Measurements from ENCODE around the gene HSPB6.

The HSPB6 gene

DNA sequence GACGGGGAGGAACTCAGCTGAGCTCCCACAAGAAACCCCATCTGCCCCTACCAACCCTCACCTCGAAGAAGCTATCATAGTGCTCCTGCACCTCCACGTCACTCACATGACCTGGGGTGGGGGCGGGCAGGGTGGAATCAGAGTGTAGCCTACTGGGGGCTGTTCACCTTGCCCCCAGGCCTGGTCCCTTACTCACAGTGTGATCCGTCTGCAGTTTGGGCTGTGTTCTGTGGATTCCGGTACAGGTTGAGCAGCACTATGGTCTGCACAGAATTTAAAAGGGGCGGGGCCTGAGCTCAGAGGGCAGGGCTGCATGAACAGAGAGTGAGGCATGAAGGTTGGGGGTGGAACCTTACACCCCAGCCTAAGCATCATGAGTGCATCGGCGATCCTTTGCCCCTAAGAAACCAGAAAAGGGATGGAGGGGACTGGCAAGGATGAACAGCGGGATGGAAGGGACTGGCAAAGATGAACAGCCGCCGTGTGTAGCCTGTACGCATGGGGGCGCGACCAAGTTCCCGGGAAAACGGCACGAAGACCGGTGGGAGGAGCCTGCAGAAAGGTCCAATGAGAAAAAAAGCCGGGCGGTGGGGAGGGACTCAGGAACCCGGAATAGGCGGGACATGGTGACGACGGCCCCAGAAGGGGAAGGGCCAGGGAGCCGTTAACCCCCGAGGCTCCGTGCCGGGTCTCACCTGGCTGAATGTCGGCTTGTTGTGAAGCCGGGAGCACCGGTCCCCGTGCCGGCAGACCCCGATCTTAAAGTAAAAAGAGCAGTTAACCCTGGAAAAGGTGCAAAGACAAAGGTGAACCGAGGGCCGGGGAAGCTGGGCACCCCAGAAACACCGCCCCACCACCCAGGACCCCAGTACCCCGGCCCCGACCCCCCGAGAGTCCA is 12.2 kb downstream of the HSPB6 start:
- peak; percentile 90 for DNase-seq

DNA sequence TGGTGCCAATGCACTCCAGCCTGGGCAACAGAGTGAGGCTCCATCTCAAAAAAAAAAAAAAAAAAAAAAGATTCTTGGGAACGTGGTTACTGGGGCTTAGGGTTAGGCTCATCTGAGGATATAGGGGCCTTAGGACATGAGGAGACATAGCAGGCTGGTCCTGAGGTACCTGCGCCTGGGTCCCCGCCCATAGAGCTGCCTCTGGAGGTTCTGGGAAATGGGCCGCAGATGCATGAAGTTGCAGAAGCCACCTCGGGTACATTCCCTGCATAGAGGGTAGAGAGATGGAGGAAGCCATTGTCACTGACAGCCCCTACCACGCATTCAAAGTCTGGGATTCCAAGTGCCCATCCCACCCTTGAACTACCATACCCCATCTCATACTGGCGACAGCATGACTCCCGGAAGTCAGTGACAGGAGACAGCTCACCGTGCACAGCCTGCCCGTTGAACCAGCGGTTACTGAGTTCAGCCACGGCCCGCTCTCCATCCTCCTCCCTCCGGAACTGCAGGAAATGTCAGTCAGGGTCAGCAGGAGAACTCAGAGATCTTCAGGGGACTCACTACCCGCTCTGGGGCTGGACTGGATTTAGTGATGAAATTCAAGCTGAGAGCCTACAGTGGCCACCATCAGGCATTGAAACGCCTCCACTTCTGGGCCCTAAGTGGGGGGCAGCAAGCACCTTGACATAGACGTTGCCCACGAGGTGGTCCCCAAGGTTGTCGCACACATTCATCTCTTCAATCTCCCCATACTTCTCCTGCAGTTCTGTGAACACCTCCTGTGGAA is 13.0 kb downstream of the HSPB6 start:
- DNase-seq: no peak

GRCh38 chr19:35742121-35742724 is 14.6 kb downstream of the HSPB6 start, which contains the start of gene IGFLR1:
IGFLR1 (minus strand) TSS chr19:35742452; CDS start chr19:35741180, 1,272 bp downstream.
- DNase-seq: no peak

GRCh38 chr19:35741203-35741515 is 15.7 kb downstream of the HSPB6 start:
- DNase-seq: no peak

GRCh38 chr19:35740423-35741202 is 16.2 kb downstream of the HSPB6 start:
- peak; percentile 92 for DNase-seq

GRCh38 chr19:35740108-35740422 is 16.8 kb downstream of the HSPB6 start:
- DNase-seq: no peak

DNA sequence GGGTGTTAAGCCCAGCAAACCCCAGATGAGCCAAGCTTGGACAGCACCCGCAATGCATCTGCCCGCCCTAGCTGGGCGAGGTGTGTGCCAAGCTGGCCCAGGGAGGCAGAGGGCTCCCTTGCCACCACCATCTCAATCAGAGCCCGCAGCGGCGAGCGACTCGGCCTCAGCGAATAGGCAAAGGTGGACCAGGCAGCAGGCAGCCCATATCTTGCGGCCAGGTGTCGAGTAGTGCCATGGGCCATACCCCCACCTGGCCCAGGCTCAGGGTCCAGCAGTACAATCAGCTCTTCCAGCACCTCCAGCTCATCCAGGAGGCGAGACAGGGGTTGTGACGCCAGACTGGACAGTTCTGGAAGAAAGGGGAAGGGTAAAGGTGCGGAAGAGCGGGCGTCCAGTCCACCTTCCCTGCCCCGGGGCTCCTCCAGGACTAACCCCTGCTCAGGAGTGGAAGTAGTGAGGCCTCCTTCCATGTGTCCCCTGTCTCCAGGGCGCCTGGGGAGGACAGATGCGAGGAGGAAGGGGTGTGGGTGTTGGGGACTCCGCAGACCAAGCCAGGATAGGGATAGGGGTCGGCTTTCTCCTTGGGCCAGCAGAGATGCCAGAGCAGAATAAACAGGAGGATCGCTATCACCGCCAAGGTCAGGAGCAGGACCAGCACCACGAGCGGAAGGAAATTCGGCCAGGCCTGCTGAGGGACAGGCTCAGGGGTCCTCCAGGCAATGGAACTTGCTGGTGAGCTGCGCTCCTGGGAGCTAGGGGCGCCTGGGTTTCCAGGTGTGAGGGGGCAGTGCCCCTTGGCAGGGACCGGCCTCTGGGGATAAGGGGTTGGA is 17.3 kb downstream of the HSPB6 start:
- DNase-seq: no peak

GRCh38 chr19:35738887-35739229 is 18.0 kb downstream of the HSPB6 start:
- DNase-seq: no peak

DNA sequence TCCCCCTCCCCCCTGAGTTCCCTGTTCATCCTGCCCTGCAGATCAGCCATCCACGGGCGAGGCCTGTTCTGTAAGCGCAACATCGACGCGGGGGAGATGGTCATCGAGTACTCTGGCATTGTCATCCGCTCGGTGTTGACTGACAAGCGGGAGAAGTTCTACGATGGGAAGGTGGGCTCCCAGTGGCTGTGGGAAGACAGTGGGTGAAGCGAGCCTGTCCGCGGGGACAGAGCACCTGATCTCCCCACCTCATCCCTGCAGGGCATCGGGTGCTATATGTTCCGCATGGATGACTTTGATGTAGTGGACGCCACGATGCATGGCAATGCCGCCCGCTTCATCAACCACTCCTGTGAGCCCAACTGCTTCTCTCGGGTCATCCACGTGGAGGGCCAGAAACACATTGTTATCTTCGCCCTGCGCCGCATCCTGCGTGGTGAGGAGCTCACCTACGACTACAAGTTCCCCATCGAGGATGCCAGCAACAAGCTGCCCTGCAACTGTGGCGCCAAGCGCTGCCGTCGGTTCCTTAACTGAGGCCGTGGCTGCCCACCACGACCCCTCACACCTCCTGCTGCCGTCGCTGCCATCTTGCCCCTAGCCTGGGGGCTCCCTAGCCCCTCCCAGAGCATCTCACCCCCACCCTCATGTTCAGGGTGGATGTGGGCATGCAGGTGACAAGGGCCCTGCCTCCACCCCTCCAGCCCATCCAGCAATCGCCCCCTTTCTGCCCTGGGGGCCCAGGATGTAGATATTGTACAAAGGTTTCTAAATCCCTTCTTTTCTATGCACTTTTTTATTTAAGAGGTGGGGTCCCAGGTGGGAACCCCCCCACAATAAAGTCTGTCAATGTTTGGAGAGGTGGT is 18.6 kb downstream of the HSPB6 start:
- no peak for DNase-seq

DNA sequence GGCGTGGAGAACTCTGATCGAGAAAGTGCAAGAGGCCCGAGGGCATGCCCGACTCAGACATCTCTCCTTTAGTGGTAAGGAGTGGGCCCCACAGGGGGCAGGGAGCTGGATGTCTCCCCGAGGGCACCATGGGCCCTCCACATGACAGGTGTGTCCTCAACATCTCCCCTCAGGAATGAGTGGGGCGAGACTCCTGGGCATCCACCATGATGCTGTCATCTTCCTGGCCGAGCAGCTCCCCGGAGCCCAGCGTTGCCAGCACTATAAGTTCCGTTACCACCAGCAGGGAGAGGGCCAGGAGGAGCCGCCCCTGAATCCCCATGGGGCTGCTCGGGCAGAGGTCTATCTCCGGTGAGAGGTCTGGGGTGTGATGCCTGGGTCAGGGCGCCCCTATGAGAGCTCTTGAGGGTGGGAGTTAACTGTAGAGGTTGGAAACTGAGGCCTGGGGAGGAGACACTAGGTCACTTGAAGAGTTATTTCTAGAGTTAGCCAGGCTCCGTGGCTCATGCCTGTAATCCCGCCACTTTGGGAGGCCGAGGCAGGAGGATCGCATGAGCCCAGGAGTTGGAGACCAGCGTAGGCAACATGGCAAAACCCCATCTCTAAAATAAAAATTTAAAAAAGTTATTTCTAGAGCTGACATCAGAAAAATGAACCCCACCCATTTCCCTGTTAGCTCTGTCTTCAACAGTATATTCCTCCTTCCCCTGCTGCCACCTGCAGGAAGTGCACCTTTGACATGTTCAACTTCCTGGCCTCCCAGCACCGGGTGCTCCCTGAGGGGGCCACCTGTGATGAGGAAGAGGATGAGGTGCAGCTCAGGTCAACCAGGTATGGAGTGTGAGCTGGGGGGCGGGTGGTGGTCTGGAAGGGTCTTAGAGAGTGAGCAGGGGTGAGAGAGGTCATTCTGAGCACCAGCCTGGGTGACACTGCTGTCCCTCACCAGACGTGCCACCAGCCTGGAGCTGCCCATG is 19.6 kb downstream of the HSPB6 start:
- DNase-seq: no peak

DNA sequence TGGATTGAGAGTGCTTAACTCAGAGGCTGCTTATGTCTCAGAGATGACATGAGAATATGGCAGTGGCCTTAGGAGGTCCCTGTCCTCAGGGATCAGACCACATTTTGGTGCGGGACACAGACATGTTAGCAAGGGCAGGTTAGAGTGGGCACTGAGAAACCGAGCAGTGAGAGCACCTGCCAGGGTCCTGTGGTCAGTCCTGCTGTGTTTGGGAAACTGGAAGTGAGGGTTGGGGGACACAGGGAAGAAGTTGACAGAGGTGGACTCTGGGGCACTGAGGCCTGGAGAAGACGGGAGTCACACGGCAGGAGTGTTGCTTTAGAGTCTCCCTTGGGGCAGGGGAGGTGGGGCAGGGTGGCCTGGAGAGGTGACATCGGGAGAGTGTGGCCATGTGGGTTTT is 21.9 kb downstream of the HSPB6 start:
- no peak for DNase-seq

DNA sequence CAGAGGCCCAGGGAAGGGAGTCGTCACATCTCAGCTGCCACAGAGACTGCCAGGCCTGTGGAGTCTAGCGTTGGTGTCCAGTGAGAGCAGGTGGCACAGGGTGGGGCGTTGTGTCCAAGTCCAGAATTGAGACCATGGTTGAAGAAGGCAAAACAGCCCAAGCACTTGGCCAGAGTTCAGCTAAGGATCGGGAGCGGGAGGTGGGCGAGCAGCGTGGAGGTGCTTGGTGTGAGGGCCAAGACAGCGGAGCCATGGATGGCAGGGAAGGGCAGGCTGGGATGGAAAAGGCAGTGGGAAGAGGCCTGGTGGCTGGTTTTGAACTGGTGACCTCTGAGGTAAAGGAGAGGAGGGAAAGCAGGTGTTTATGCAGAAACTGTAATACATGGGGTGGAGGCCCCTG is 22.6 kb downstream of the HSPB6 start:
- DNase-seq: no peak

- DNase-seq: no peak
Measured at GRCh38 chr19:35733180-35734125, 23.4 kb downstream of the HSPB6 start.

GRCh38 chr19:35732540-35733179 is 24.2 kb downstream of the HSPB6 start:
- no peak for DNase-seq

DNA sequence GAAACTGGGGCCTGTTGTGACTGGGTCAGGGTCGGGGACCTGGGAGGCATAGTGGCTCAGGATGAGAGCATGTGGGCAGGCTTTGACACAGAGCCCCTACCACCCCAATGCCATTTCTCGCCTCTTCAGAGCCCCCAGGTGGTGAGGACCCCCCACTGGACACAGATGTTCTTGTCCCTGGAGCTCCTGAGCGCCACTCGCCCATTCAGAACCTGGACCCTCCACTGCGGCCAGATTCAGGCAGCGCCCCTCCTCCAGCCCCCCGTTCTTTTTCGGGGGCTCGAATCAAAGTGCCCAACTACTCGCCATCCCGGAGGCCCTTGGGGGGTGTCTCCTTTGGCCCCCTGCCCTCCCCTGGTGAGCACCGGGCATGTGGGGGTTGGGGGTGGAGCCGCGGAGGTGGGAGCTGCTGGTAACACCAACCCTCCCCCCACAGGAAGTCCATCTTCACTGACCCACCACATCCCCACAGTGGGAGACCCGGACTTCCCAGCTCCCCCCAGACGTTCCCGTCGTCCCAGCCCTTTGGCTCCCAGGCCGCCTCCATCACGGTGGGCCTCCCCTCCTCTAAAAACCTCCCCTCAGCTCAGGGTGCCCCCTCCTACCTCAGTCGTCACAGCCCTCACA is 24.9 kb downstream of the HSPB6 start:
- DNase-seq: no peak

DNA sequence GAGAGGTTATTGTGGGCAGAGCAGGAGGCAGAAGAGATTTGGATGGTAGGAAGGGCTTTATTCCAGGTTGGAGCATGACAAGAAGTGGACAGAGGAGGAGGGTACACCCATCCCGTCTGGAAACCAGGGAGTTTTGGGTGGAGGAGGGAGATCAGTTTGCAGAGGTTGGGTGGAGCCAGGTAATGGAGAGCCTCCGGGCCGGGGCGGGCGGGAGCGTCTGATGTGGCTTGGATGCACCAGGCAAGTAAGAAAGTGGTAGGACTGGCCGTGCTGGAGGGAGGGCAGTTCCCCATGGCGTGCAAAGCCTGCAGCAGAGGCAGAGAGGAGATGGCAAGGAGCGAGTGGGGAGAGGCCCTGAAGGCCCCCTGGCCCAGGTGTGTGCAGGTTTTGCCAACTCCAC is 25.5 kb downstream of the HSPB6 start:
- no peak for DNase-seq

DNA sequence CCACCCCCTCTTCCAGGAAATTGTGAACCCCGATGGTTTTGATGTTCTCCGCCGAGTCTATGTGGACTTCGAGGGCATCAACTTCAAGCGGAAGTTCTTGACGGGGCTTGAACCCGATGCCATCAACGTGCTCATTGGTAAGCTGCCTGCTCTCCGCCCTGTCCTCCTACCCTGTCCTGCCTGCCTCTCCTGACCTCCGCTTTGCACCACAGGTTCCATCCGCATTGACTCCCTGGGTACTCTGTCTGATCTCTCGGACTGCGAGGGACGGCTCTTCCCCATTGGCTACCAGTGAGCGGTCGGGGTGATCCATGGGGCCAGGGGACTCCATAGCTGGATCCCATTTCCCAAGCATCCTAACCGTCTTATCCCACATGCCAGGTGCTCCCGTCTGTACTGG is 26.5 kb downstream of the HSPB6 start:
- DNase-seq: no peak

DNA sequence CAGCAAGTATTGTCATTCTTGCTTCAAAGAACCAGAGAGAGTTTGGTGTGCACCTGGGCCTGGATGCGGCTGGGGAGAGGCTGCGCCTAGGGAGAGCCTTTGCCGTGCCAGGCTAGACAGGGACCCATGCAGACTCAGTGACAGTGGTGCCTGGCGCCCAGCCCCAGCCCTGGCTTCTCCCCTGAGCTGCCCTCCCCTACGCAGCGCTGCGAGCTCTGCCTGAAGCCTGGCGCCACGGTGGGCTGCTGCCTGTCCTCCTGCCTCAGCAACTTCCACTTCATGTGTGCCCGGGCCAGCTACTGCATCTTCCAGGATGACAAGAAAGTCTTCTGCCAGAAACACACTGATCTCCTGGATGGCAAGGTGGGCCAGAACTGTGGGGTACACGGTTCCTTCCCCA is 27.1 kb downstream of the HSPB6 start:
- no peak for DNase-seq
